CD4-positive, alpha-beta T cell treated with Interferon alpha-2 for 1 hour (primary cell): ENCODE measurements around the gene MUC5AC.
"Not testable (repeated sequence)": the region's sequence is repeated elsewhere in the genome, so short reads cannot be mapped to it uniquely, and the experiment has no call there.

Source experiments
- DNase-seq, 2 donors: peaks; one replicate each; pipeline ENCODE4 v3.0.0-alpha.2; 2020 to 2022

Gene MUC5AC

DNA sequence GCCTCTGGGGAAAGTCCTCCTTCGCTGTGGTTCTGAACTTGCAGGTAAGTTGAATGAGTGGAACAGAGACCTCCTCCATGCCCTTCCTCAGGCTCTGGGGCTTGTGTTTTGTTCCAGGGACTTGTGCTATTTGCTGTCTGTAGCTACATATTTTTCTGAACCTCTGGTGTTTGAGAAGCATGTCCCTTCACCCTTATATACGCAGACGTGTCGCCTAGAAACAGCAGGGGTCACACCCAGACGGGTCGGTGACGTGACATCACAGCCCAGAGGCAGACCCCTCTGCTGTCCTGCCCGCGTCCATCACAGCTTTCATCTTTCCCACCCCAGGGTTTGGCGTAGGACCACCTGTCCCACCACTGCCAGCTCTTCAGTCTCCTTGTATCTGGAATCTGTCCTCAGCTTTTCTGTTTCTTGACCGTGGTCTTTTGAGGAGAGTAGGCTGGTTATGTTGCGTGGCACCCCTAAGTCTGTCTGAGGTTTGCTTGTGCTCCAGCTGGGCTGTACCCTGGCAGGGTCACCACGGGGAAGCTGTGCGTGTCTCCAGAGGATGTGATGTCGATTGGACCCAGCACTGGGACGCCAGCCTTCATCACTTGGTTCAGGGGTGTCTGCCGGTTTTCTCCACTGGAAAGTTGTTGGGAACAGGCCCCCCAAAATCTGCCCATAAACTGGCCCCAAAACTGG, 51.8 kb downstream of the MUC5AC start:
- no peak for DNase-seq

- no peak for DNase-seq
Observed at GRCh38 chr11:1211838-1212237, 54.1 kb downstream of the MUC5AC start.

DNA sequence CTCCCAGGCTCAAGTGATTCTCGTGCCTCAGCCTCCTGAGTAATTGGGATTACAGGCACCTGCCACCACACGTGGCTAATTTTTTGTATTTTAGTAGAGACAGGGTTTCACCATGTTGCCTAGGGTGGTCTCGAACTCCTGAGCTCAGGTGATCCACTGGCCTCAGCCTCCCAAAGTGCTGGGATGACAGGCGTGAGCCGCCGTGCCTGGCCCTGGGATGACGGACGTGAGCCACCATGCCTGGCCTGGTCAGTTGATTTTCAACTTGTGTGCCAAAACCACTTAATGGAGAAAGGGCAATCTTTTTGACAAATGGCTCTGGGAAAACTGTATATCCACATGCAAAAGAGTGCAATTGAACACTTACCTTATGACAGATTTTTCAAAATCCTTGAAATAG, 58.1 kb downstream of the MUC5AC start:
- DNase-seq, result not testable (repeated sequence)

- no peak for DNase-seq
Observed at GRCh38 chr11:1217151-1217550, 59.4 kb downstream of the MUC5AC start.

DNA sequence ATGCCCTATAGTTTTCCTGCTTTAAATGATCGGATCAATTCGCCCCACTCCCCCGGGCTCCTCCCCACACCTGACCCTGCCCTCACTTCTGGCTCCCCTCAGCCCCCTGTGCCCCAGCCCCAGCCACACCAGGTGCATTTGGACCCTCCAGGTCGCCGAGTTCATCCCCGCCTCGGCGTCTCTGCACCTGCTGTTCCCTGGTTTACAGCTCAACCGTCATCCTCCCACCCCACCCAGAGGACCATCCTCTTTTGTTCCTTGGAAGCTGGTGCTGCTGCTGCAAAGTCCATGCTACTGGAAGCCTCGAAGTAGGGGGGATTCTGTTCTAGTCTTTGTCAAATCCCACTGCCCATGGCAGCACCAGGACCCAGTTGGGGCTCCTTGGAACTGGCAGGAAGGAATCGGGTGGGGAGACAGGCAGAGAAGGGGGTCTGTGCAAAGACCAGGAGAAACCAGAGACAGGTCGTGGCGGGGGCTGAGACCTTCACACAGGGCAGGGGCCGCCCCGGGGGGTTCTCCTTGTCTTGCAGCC, 60.6 kb downstream of the MUC5AC start:
- DNase-seq, result no peak

DNA sequence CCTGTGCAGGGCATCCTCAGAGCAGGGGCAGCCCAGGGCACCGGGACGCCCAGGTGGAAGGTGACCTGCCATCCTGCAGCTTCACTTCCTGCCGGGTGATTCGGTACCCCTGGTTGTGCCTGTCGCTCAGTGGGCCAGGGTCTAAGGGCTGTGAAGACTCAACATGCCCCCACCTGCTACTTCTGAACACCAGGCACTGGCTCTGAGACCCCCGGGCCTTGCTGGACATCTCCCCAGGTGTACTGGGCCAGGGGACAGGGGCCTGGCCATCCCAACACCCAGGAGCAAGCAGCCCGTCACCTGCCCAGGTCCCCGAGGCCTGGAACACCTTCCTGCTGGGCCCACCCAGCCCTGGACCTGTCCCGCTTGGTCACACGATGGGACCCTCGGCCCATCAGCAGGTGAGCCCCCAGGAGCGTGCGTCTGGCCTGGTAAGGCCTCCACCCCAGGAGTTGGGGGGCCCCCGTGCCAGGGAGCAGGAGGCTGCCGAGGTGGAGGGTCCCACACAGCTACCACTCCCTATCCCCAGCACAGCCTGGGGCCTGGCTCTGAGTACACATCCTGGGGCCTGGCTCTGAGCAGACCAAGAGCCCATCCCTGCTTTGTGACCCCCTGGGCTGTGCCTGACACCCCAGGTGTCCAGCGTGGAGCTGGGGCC, 61.2 kb downstream of the MUC5AC start:
- no peak for DNase-seq

DNA sequence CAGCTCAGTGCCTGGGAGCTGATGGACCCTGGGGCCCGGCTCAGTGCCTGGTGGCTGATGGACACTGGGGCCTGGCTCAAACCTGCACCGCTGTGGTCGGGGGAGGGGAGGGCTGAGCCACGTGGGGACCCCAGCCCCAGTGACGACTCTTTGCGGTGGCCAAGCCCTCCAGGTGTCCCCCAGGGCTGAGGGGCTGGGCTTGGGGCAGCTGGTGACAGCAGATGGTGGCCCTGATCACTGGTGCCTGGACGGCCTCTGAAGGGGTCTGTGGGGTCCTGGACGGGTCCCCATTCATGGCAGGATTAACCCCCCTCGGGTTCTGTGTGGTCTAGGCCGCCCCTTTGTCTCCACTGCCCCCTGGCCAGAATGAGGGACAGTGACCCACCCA, 61.7 kb downstream of the MUC5AC start:
- DNase-seq, result no peak

DNA sequence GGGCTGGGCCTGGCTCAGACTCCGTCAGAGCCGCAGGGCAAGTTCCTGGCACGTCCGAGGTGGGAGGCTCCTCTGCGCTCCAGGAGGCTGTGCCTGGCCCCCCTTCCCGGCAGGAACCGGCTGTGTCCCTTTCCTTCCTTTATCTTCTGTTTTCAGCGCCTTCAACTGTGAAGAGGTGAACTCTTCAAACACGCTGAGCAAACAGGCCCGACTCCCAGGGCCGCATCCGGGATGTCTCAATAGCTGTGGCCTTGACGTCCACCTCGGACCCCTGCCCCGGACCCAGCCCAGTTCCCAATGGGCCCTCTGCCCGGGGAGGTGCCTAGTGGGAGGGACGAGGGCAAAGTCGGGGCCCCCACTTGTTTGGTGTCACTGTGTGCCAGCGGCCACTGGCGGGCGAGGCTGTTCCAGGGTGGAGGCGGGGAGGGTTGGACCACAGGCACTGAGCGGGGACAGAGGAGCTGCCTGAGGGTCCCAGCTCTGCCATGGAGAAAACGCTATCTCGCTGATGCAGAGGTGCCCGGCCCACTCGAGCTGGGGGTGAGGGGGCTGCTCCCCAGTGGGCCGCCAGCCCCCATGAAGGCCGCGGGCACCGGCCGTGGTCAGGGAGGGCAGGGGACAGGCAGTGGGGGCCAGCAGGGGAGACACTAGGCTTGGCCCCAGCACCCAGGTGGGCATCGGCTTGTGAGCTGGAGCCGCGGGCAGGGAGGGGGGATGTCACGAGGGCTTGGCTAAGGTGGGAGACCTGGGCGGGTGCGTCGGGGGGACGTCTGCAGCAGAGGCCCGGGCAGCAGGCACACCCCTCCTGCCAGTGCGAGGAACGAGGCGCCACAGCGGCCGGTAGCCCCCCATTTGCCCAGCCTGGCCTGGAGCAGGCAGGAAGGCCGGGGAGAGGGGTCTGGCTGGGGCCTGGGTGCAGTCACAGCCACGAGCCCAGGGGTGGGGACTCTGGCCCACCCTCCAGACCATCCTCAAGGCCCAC, 62.4 kb downstream of the MUC5AC start:
- no peak for DNase-seq

GRCh38 chr11:1220941-1221721, 63.4 kb downstream of the MUC5AC start:
- DNase-seq, result no peak

DNA sequence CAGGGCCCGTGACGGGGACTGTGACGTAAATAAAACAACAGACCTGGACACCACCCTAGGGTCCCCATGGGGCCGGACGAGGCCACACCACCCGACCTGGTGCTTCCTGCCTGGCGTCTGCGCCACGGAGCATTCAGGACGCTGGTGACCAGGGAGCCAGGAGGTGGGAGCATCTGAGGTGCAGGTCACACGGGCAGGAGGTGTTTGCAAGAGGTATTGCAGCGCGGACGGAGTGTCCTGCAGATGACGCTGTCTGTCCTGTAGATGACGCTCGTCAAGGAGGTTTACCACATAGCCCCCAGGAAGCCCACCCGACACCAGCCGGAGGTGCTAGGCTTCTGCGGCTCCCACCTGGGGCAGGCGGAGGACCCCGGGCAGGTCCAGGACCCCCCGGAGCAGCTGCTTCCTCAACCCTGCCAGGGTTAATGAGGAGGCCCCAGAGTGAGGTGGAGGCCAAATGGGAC, 64.1 kb downstream of the MUC5AC start:
- no peak for DNase-seq

DNA sequence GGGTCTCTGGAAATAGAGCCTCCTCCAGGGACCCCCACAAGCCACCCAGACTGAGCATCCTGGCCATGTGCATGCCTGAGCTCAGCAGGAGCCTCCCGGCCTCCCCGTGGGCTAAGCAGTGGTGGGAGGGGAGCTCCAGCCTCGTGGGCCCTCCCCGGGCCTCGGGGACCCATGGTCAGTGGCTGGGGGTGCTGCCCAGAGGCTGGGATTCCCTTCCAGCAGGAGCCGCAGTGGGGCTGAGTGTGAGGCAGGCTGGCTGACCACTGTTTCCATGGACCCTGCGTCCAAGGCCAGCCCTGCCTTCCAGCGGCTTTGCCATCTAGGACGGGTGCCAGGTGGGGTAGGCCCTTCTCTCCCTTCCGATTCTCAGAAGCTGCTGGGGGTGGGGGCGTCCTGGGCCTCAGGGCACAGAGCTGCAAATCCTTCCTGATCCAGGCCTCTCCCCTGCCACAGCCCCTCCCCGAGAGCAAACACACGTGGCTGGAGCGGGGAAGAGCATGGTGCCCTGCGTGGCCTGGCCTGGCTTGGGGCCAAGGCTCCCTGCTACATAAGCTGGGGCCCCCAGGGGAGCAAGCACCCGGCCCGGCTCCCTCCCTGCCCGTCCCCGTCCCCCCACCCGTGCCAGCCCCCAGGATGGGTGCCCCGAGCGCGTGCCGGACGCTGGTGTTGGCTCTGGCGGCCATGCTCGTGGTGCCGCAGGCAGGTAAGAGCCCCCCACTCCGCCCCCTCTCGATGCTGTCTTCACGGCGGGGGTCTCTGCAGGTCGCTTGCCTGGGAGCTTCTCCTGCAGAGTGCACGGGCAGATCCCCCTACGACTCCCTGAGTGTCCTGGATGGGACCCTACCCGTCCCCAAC, 65.0 kb downstream of the MUC5AC start, which contains the start of gene MUC5B:
TSS of gene MUC5B (plus strand) at position 576 of the 855 bp plus-strand sequence. CDS start at position 634, 58 bp downstream.
- no peak for DNase-seq

DNA sequence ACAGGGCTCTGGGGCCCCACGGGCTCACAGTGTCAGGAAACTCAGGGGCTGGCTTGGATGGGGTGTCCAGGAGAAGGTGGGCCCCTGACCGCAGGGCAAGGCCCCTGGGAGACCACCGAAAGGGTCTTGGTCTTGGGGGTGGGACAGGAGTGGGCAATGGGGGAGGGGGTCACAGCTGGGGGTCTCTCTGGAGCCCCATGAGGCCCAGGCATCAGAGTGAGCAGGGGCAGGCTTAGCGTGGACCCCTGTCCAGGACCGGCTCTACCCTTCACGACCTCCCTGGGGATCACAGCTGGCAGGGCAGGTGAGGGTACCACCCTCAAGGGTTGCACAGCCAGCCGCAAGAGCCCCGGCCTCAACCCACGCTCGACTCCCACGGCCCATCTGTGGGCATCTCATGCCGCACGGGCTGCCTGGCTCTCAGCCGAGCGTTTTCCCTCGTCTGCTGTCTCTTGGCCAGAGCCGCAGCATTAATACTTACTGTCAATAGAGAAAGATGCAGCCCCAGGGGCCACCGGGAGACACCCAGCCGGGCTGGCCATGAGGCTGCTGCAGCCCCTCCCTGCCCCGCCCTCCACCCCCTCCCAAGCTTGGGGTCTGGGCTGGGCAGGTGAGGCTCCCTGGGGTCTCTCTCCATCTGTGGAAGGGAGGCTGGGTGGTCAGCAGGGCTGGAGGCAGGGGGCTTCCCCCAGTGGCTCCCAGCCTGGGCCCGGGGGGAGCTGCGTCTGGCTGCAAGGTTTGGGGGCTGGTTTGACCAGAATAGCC, 65.8 kb downstream of the MUC5AC start:
- DNase-seq, result no peak

GRCh38 chr11:1224111-1224490, 66.3 kb downstream of the MUC5AC start:
- no peak for DNase-seq

DNA sequence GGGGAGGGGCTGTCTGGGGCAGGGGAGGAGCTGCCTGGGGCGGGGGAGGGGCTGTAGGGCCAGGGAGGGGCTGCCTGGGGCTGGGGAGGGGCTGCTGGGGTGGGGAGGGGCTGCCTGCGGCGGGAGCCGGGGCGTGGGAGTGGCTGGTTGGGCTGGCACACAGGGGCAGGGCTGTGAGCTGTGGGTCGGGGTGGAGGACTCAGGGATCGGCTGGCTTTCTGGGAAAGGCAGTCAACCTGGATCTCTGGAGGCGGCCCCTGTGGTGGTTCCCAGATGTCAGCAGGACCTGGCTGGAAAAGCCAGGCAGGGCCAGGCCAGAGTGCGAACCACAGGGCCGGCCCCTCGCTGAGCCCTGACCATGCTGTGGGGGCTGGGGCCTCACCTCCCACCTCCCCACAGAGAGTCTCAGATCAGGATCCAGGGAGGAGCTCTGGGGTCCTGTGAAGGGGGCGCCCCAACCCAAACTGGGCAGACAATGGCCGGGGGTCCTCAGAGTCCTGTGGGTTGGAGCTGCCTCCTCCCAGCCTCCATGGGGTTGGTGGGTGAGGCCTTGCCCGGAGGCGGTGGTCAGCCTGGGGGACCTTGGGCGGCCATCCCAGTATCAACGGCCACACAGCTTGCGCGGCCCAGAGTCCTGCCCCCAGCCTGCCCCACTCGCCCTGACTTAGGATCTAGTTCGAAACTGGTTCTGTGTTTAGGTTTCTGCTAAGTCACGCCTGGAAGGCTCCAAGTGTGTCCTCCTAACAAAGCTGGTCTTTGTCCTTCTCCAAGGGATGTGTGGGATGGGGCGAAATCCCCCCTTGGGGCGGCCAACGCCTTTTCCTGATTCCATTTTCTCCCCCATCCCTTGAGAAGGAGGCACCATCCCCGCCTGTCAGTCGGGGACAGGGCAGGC, 67.0 kb downstream of the MUC5AC start:
- no peak for DNase-seq

- no peak for DNase-seq
Observed at GRCh38 chr11:1225386-1226225, 67.9 kb downstream of the MUC5AC start.

- DNase-seq, result no peak
Observed at GRCh38 chr11:1226226-1226985, 68.7 kb downstream of the MUC5AC start.

- DNase-seq, result no peak
Observed at GRCh38 chr11:1226986-1227550, 69.3 kb downstream of the MUC5AC start.
